H1 (cell line): ENCODE results near the gene AGRN. TPM values are rescaled to one million over a fixed set of nuclear protein-coding genes. Genes with fewer than 3 reads are reported as not detected.

ENCODE experiments used
- CTCF ChIA-PET: fragments of 300-600 bp; sonication (Branson Sonifier 250); formaldehyde crosslinking; loops from one replicate; lab custom pipeline; 2021; ENCODE audit not compliant: partially characterized antibody; lab: Charles Lee
- POLR2A ChIA-PET: fragments of 300-600 bp; sonication (Branson Sonifier 250); formaldehyde crosslinking; loops from one replicate; lab custom pipeline; 2021; ENCODE audit warnings: inconsistent platforms; ENCODE audit not compliant: partially characterized antibody; lab: Charles Lee
- DNase-seq, 2 experiments: peaks; one replicate each; pipeline versions ENCODE4 v3.0.0 to v3.0.0-alpha.2; 2010 to 2022; ENCODE audit warnings: low spot score in 2 of 2, low read depth in 1 of 2, mixed read lengths in 1 of 2
- FAIRE-seq: peaks from 2 replicates; lab custom pipeline; 2011; peaks lifted over from hg19 to GRCh38; lab: Jason Lieb, UNC
- H2AFZ ChIP-seq: 2 replicates; pipeline ENCODE4 v1.8.1; 2012; ENCODE audit warnings: low read length, inconsistent platforms
- H2AK5ac ChIP-seq: 2 replicates; pipeline ENCODE4 v1.6.1; 2013; ENCODE audit warnings: low read depth, low read length
- H2BK120ac ChIP-seq: replicated peaks from 2 replicates; pipeline ENCODE3; 2013; ENCODE audit warnings: low read depth, low read length, inconsistent platforms
- H2BK12ac ChIP-seq: 2 replicates; pipeline ENCODE4 v1.6.1; 2013; ENCODE audit warnings: low read depth, low read length
- H2BK15ac ChIP-seq: 2 replicates; pipeline ENCODE4 v1.6.1; 2013; ENCODE audit warnings: low read length
- H2BK20ac ChIP-seq: 2 replicates; pipeline ENCODE4 v1.6.1; 2013; ENCODE audit warnings: low read length
- H2BK5ac ChIP-seq: 2 replicates; pipeline ENCODE4 v1.6.1; 2013; ENCODE audit warnings: low read depth, low read length
- H3K14ac ChIP-seq: 2 replicates; pipeline ENCODE4 v1.6.1; 2013; ENCODE audit warnings: inconsistent platforms; ENCODE audit not compliant: insufficient read length
- H3K18ac ChIP-seq: 2 replicates; pipeline ENCODE4 v1.6.1; 2013; ENCODE audit warnings: low read length; ENCODE audit errors: extremely low read depth
- H3K23ac ChIP-seq: 2 replicates; pipeline ENCODE4 v1.6.1; 2013; ENCODE audit warnings: inconsistent platforms; ENCODE audit not compliant: insufficient read length
- H3K23me2 ChIP-seq: 2 replicates; pipeline ENCODE4 v1.6.1; 2013; ENCODE audit warnings: low read depth, low read length
- H3K27ac ChIP-seq: 2 replicates; pipeline ENCODE4 v1.6.1; 2011; ENCODE audit warnings: low read depth, low read length, inconsistent platforms
- H3K27me3 ChIP-seq, 4 experiments: replicated peaks in 1 of 4; 1 replicate in 1 of 4; 2 replicates in 3 of 4; pipeline versions ENCODE4 v1.6.1 to v1.8.1; 2011 to 2013; ENCODE audit warnings: low read length in 3 of 4, mild to moderate bottlenecking in 3 of 4, inconsistent platforms in 2 of 4, mixed read lengths in 2 of 4, moderate library complexity in 1 of 4; ENCODE audit not compliant: control insufficient read depth in 3 of 4, insufficient read depth in 3 of 4; ENCODE audit errors: extremely low read depth in 1 of 4
- H3K36me3 ChIP-seq, 4 experiments: 2 replicates each; pipeline versions ENCODE4 v1.6.1 to v1.8.1; 2011 to 2013; ENCODE audit warnings: mild to moderate bottlenecking in 4 of 4, low read length in 3 of 4, moderate library complexity in 2 of 4, control low read depth in 1 of 4, inconsistent platforms in 1 of 4; ENCODE audit not compliant: insufficient read depth in 4 of 4, control insufficient read depth in 2 of 4
- H3K4ac ChIP-seq: replicated peaks from 2 replicates; pipeline ENCODE3; 2013; ENCODE audit warnings: low read length, low read depth, mixed read lengths, inconsistent platforms; ENCODE audit not compliant: insufficient read length
- H3K4me1 ChIP-seq, 4 experiments: replicated peaks in 1 of 4; 1 replicate in 1 of 4; 2 replicates in 3 of 4; pipeline versions ENCODE4 v1.6.1 to v1.8.1; 2011 to 2013; ENCODE audit warnings: low read length in 3 of 4, inconsistent platforms in 2 of 4, mixed read lengths in 1 of 4; ENCODE audit not compliant: insufficient read depth in 4 of 4, control insufficient read depth in 3 of 4
- H3K4me2 ChIP-seq, 2 experiments: 2 replicates each; pipeline versions ENCODE4 v1.6.1 to v1.8.1; 2011 to 2013; ENCODE audit warnings: low read depth in 2 of 2, low read length in 2 of 2, control low read depth in 1 of 2, inconsistent platforms in 1 of 2, mild to moderate bottlenecking in 1 of 2; ENCODE audit not compliant: insufficient read depth in 1 of 2
- H3K4me3 ChIP-seq, 4 experiments: fragments of 200-600, 300-600 bp in 1 of 4; sonication (generic), shearing (Covaris generic), sonication (Bioruptor Twin) in 1 of 4; 2 replicates each; pipeline versions ENCODE4 v1.5.1 to v1.8.1; 2011 to 2016; ENCODE audit warnings: low read length in 4 of 4, low read depth in 3 of 4, control low read depth in 2 of 4, inconsistent platforms in 2 of 4, mild to moderate bottlenecking in 2 of 4, mixed read lengths in 1 of 4, moderate library complexity in 1 of 4; ENCODE audit not compliant: insufficient read depth in 2 of 4; ENCODE audit errors: extremely low read depth in 1 of 4
- H3K56ac ChIP-seq: replicated peaks from 2 replicates; pipeline ENCODE3; 2013; ENCODE audit warnings: low read depth, mild to moderate bottlenecking, mixed read lengths, low read length, inconsistent platforms; ENCODE audit not compliant: insufficient read length
- H3K79me1 ChIP-seq: 2 replicates; pipeline ENCODE4 v1.6.1; 2013; ENCODE audit warnings: low read depth, low read length, control low read depth
- H3K79me2 ChIP-seq, 2 experiments: 2 replicates each; pipeline versions ENCODE4 v1.6.1 to v1.8.1; 2012 to 2013; ENCODE audit warnings: low read length in 2 of 2, mild to moderate bottlenecking in 2 of 2, inconsistent platforms in 1 of 2; ENCODE audit not compliant: insufficient read depth in 2 of 2, control insufficient read depth in 1 of 2
- H3K9ac ChIP-seq, 4 experiments: replicated peaks in 1 of 4; 1 replicate in 1 of 4; 2 replicates in 3 of 4; pipeline versions ENCODE4 v1.6.1 to v1.8.1; 2011 to 2013; ENCODE audit warnings: low read depth in 3 of 4, low read length in 3 of 4, control low read depth in 2 of 4, mild to moderate bottlenecking in 2 of 4, moderate library complexity in 2 of 4, inconsistent platforms in 1 of 4; ENCODE audit errors: extremely low read depth in 1 of 4
- H3K9me3 ChIP-seq, 2 experiments: 2 replicates each; pipeline versions ENCODE4 v1.6.1 to v1.8.1; 2012 to 2013; ENCODE audit warnings: mild to moderate bottlenecking in 2 of 2, moderate library complexity in 2 of 2, control low read depth in 1 of 2, inconsistent platforms in 1 of 2, low read depth in 1 of 2, low read length in 1 of 2, mixed read lengths in 1 of 2; ENCODE audit not compliant: insufficient read depth in 2 of 2
- H4K20me1 ChIP-seq, 2 experiments: replicated peaks in 1 of 2; 2 replicates each; pipeline versions ENCODE3 to v1.8.1; 2011 to 2013; ENCODE audit warnings: inconsistent platforms in 2 of 2, low read length in 2 of 2, mild to moderate bottlenecking in 1 of 2; ENCODE audit not compliant: insufficient read depth in 2 of 2, control insufficient read depth in 1 of 2
- H4K5ac ChIP-seq: 2 replicates; pipeline ENCODE4 v1.6.1; 2013; ENCODE audit warnings: low read length, low read depth, mixed read lengths, inconsistent platforms; ENCODE audit not compliant: insufficient read length
- H4K8ac ChIP-seq: 2 replicates; pipeline ENCODE4 v1.8.0; 2013; ENCODE audit warnings: mild to moderate bottlenecking, moderate library complexity, low read length, inconsistent platforms; ENCODE audit not compliant: insufficient read depth; ENCODE audit errors: extremely low read depth
- H4K91ac ChIP-seq: replicated peaks from 2 replicates; pipeline ENCODE3; 2013; ENCODE audit warnings: low read length, mixed read lengths, inconsistent platforms; ENCODE audit not compliant: insufficient read length
- PHF8 ChIP-seq: fragments of 200-600 bp; sonication (generic); conservative IDR thresholded peaks from 2 replicates; pipeline ENCODE4 v1.7.1; 2012; ENCODE audit warnings: low read depth, mild to moderate bottlenecking, inconsistent platforms, low read length, moderate library complexity
- SP2 ChIP-seq: IDR thresholded peaks from 2 replicates; pipeline ENCODE4 v1.6.1; 2012; ENCODE audit warnings: mild to moderate bottlenecking, low read length, inconsistent platforms
- SUZ12 ChIP-seq: fragments of 200-600 bp; sonication (generic); IDR thresholded peaks from 2 replicates; pipeline ENCODE4 v1.6.1; 2012; ENCODE audit warnings: mild to moderate bottlenecking, inconsistent platforms, low read length, moderate library complexity, mixed read lengths
- WGBS, 2 experiments: shearing (Covaris generic) in 1 of 2; methylation state at CpG; one replicate each; pipeline versions ENCODE4 v1.1.6 to v1.1.7; 2013 to 2015; ENCODE audit warnings: low lambda C conversion rate in 2 of 2, mixed read lengths in 2 of 2, inconsistent platforms in 1 of 2, low coverage in 1 of 2, missing lambda C conversion rate in 1 of 2; ENCODE audit not compliant: insufficient replicate concordance in 2 of 2, insufficient coverage in 1 of 2, insufficient read length in 1 of 2; ENCODE audit errors: extremely low coverage in 1 of 2, missing lambda C conversion rate in 1 of 2; 5-methylcytosine and 5-hydroxymethylcytosine counted together
- polyA plus RNA-seq, 7 experiments: library from polyadenylated mRNA; depleted of rRNA in 3 of 7; stranded (reverse) in 5 of 7; unstranded in 2 of 7; fragments of >200 nt in 5 of 7; fragments of 200-250 nt in 2 of 7; gene quantifications; 1 replicate in 5 of 7; 2 replicates in 1 of 7; 4 replicates in 1 of 7; pipeline versions ENCODE4 v1.2.1 to v1.2.3, GENCODE V29; 2011 to 2013; ENCODE audit warnings: missing spikeins in 2 of 7, mixed read lengths in 2 of 7
- total RNA-seq: library from RNA; stranded (reverse); fragmentation: NEBNext Ultra II Directional; extraction: Animal tissue kit (Norgen Biotek cat#: 25700); gene quantifications from 2 replicates; pipeline ENCODE4 v1.2.1, GENCODE V29; 2021
- TF ChIP-seq, protein P1 (sequence below): IDR thresholded peaks from 2 replicates; pipeline ENCODE4 v1.6.1; 2011; ENCODE audit warnings: low read length, improper control_type of control experiment
- TF ChIP-seq, protein P2 (sequence below): IDR thresholded peaks from 2 replicates; pipeline ENCODE4 v1.6.1; 2012; ENCODE audit warnings: inconsistent platforms

Gene AGRN
- total and polyA plus RNA-seq, 2 of the 8 experiments (the other 6 are each of a cell fraction or from before 2014, with no cell fraction given), result 52.3 to 155 TPM

DNA sequence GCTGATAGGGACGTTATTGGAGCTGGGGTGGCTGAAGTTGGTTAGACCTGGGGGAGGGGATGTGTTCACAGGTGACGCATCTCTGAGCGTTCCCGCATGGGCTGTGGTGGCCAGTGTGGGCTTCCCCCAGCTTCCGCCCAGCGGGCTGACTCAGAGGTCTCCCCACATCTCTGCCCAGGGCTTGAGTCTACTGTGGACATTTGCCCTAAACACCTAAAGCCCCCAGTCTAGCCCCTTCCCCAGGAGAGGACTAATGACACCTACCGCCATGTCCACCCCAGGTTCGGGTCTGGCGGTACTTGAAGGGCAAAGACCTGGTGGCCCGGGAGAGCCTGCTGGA, 2.0 kb downstream of the AGRN start:
- Histone ChIP-seq H3K9ac (no peak overlapping the region), H3K23ac (no peak overlapping the region), H2BK12ac (peak overlapping the region; percentile 60; the same call in 1 of the 2 replicates), H3K27me3 (no peaks in the 10 kb centered on the region), H3K36me3 (peaks cover 0 to 20% (median 1%) of the 10 kb centered on the region in 4 experiments; a peak in 3 of 8 replicates), H2BK15ac (no peak overlapping the region; the same call in 1 of the 2 replicates), H3K4me1 (peaks cover 2 to 53% (median 38%) of the 10 kb centered on the region in 4 experiments), H3K56ac (no peak overlapping the region), H3K79me1 (peaks cover 10% of the 10 kb centered on the region), H3K14ac (no peak overlapping the region), H4K20me1 (peaks cover 6 to 10% of the 10 kb centered on the region in 2 experiments), H3K4ac (no peak overlapping the region), H3K27ac (no peak overlapping the region), H4K8ac (no peak overlapping the region; the same call in 1 of the 2 replicates), H3K4me2 (peak overlapping the region; percentile 70 to 79; a peak in 3 of 4 replicates), H2BK120ac (peak overlapping the region; percentile 43), H2AK5ac (peak overlapping the region; percentile 82; the same call in 1 of the 2 replicates), H4K5ac (no peak overlapping the region), H3K4me3 (peak overlapping the region in 1 of 4 experiments; percentile 78; a peak in 4 of 8 replicates), H3K79me2 (peaks cover 0 to 13% of the 10 kb centered on the region in 2 experiments; a peak in 1 of 4 replicates), H3K18ac (no peak overlapping the region; the same call in 1 of the 2 replicates), H3K9me3 (no peaks in the 10 kb centered on the region), H2BK20ac (no peak overlapping the region), H4K91ac (no peak overlapping the region), H2AFZ (no peak overlapping the region), H3K23me2 (peaks cover 8% of the 10 kb centered on the region; the same call in 1 of the 2 replicates), H2BK5ac (no peak overlapping the region)
- WGBS, 2 experiments, result 89% methylated on average over 10 of the region's 10 CpGs; no CpG with 5 or more reads in 1 of the 2 experiments
- TF ChIP-seq, protein P1, sequence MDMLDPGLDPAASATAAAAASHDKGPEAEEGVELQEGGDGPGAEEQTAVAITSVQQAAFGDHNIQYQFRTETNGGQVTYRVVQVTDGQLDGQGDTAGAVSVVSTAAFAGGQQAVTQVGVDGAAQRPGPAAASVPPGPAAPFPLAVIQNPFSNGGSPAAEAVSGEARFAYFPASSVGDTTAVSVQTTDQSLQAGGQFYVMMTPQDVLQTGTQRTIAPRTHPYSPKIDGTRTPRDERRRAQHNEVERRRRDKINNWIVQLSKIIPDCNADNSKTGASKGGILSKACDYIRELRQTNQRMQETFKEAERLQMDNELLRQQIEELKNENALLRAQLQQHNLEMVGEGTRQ, result no peak
- no peak for TF ChIP-seq SP2
- TF ChIP-seq SUZ12, result no peak
- no peak for TF ChIP-seq PHF8
- TF ChIP-seq, protein P2, sequence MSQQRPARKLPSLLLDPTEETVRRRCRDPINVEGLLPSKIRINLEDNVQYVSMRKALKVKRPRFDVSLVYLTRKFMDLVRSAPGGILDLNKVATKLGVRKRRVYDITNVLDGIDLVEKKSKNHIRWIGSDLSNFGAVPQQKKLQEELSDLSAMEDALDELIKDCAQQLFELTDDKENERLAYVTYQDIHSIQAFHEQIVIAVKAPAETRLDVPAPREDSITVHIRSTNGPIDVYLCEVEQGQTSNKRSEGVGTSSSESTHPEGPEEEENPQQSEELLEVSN, result no peak
- CTCF ChIA-PET, result interaction anchor here (0.6 to 3.0 kb wide), 8 partner anchors 9 to 202 kb away, joined by 3 to 15 read pairs (median 4); partner anchors contain the start of gene ISG15
- POLR2A ChIA-PET, result interaction anchor here (0.6 to 14.9 kb wide), 9 partner anchors 14 to 178 kb away, joined by 3 to 245 read pairs (median 4); partner anchors contain the start of gene PERM1
- FAIRE-seq (no peak), DNase-seq (no peak)
